Measurements from ENCODE around the gene IFT43. TPM values are rescaled to one million over a fixed set of nuclear protein-coding genes. Genes with fewer than 3 reads are reported as not detected.

IFT43 gene
- polyA plus RNA-seq, 3 donors: 10.3 to 12.4 (median 10.5) TPM

DNA sequence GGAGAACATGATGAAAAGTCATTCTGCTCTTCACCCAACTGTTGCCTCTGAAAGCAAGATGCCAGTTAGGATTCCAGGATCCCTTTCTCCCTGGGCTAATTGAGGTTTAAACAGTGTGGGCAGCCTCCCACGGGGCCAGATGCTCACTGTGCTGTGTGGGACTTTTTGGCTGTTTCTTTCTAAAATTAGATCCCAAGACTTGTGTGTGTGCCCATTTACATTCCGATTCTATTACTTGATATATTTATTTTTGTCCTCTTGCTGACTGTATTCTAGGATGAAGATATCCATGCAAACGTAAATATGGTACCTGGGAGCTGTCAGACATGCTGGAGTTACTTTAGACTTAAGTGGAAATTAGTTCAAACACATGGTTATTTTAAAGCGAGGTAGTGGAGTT is 6.2 kb downstream of the IFT43 start:
- Histone ChIP-seq H3K36me3 (replicated peaks in 1 of 2; ENCODE audit: control insufficient read depth in 1 of 2, insufficient read depth in 2 of 2, low read length in 2 of 2) (no peaks in the 10 kb centered on the region), H3K4me2 (replicated peaks; ENCODE audit: extremely low read depth, low read length, poor library complexity, severe bottlenecking) (no peak overlapping the region), H3K4me3 (replicated peaks in 1 of 3; ENCODE audit: low read depth in 2 of 3, low read length in 3 of 3) (no peak overlapping the region), H4K20me1 (ENCODE audit: insufficient read depth, low read length) (no peaks in the 10 kb centered on the region), H3K9me3 (replicated peaks in 1 of 2; ENCODE audit: control insufficient read depth in 1 of 2, insufficient read depth in 1 of 2, low read length in 2 of 2) (no peaks in the 10 kb centered on the region), H3K79me2 (ENCODE audit: insufficient read depth, low read length) (no peaks in the 10 kb centered on the region), H2AFZ (ENCODE audit: insufficient read depth, low read depth, low read length, poor library complexity, severe bottlenecking) (no peak overlapping the region), H3K9ac (ENCODE audit: insufficient read depth, low read length, poor library complexity, severe bottlenecking) (no peak overlapping the region), H3K27ac (ENCODE audit: low read depth in 1 of 2, low read length in 2 of 2) (no peak overlapping the region), H3K27me3 (ENCODE audit: control insufficient read depth in 2 of 2, insufficient read depth in 2 of 2, low read length in 2 of 2) (no peaks in the 10 kb centered on the region), H3K4me1 (ENCODE audit: control insufficient read depth in 1 of 2, insufficient read depth in 2 of 2, low read length in 2 of 2) (no peaks in the 10 kb centered on the region)
- H3K27ac Mint-ChIP-seq: no peak overlapping the region
- H3K9me3 Mint-ChIP-seq: no peaks in the 10 kb centered on the region
- no CpG with 5 or more reads among the region's 4 CpGs for WGBS (ENCODE audit: insufficient coverage)
- no peak overlapping the region for H3K4me3 Mint-ChIP-seq
- no peaks in the 10 kb centered on the region for H3K4me1 Mint-ChIP-seq
- H3K36me3 Mint-ChIP-seq: peaks cover 2 to 3% of the 10 kb centered on the region in 2 donors
- DNase-seq: no peak
- TF ChIP-seq, protein P1, sequence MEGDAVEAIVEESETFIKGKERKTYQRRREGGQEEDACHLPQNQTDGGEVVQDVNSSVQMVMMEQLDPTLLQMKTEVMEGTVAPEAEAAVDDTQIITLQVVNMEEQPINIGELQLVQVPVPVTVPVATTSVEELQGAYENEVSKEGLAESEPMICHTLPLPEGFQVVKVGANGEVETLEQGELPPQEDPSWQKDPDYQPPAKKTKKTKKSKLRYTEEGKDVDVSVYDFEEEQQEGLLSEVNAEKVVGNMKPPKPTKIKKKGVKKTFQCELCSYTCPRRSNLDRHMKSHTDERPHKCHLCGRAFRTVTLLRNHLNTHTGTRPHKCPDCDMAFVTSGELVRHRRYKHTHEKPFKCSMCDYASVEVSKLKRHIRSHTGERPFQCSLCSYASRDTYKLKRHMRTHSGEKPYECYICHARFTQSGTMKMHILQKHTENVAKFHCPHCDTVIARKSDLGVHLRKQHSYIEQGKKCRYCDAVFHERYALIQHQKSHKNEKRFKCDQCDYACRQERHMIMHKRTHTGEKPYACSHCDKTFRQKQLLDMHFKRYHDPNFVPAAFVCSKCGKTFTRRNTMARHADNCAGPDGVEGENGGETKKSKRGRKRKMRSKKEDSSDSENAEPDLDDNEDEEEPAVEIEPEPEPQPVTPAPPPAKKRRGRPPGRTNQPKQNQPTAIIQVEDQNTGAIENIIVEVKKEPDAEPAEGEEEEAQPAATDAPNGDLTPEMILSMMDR (IDR thresholded peaks at IDR 0.05): no peak
- no peaks in the 10 kb centered on the region for H3K27me3 Mint-ChIP-seq (ENCODE audit: low read depth in 3 of 3)
- intact Hi-C loops (cut with micrococcal nuclease): no loop called here

DNA sequence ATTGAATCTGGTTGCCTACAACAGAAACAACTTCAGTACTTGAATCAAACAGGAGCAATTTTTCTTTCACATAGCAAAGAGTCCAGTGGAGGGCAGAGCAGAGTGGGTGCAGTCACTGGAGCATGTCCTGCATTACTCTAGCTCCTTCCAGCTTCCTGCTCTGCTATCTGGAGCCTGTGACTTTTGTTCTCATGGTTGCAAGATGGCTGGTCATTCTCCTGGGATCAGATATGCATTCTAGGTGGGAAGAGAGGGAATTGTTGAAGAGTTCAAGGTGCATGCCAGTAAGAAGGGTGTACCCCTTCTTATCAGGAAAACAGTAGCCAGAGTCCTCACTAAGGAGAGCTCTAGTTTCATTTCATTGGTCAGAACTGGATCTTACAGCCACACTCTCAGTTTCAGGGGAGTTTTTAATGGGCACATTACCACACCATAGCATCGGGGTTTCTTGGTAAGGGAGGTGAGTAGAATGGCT is 8.0 kb downstream of the IFT43 start:
- Mint-ChIP-seq H3K27me3 (ENCODE audit: low read depth in 3 of 3) (no peaks in the 10 kb centered on the region), H3K36me3 (peaks cover 2 to 3% of the 10 kb centered on the region in 2 donors), H3K4me1 (no peaks in the 10 kb centered on the region), H3K9me3 (no peaks in the 10 kb centered on the region), H3K27ac (no peak overlapping the region), H3K4me3 (no peak overlapping the region)
- H3K4me2 ChIP-seq (replicated peaks; ENCODE audit: extremely low read depth, low read length, poor library complexity, severe bottlenecking): no peak overlapping the region
- no peaks in the 10 kb centered on the region for H4K20me1 ChIP-seq (ENCODE audit: insufficient read depth, low read length)
- no peaks in the 10 kb centered on the region for H3K9me3 ChIP-seq (replicated peaks in 1 of 2; ENCODE audit: control insufficient read depth in 1 of 2, insufficient read depth in 1 of 2, low read length in 2 of 2)
- no peak overlapping the region for H2AFZ ChIP-seq (ENCODE audit: insufficient read depth, low read depth, low read length, poor library complexity, severe bottlenecking)
- intact Hi-C loops (cut with micrococcal nuclease): no loop called here
- no peak overlapping the region for H3K9ac ChIP-seq (ENCODE audit: insufficient read depth, low read length, poor library complexity, severe bottlenecking)
- H3K27me3 ChIP-seq (ENCODE audit: control insufficient read depth in 2 of 2, insufficient read depth in 2 of 2, low read length in 2 of 2): no peaks in the 10 kb centered on the region
- no peaks in the 10 kb centered on the region for H3K36me3 ChIP-seq (replicated peaks in 1 of 2; ENCODE audit: control insufficient read depth in 1 of 2, insufficient read depth in 2 of 2, low read length in 2 of 2)
- no peaks in the 10 kb centered on the region for H3K4me1 ChIP-seq (ENCODE audit: control insufficient read depth in 1 of 2, insufficient read depth in 2 of 2, low read length in 2 of 2)
- TF ChIP-seq, protein P1 (IDR thresholded peaks at IDR 0.05): no peak
- H3K4me3 ChIP-seq (replicated peaks in 1 of 3; ENCODE audit: low read depth in 2 of 3, low read length in 3 of 3): no peak overlapping the region
- no peak for DNase-seq
- no peak overlapping the region for H3K27ac ChIP-seq (ENCODE audit: low read depth in 1 of 2, low read length in 2 of 2)
- WGBS (ENCODE audit: insufficient coverage): no CpG with 5 or more reads among the region's 1 CpG
- no peaks in the 10 kb centered on the region for H3K79me2 ChIP-seq (ENCODE audit: insufficient read depth, low read length)
